ENCODE data around the gene ELL.
"Not testable (repeated sequence)": the region's sequence is repeated elsewhere in the genome, so short reads cannot be mapped to it uniquely, and the experiment has no call there.

Gene ELL

DNA sequence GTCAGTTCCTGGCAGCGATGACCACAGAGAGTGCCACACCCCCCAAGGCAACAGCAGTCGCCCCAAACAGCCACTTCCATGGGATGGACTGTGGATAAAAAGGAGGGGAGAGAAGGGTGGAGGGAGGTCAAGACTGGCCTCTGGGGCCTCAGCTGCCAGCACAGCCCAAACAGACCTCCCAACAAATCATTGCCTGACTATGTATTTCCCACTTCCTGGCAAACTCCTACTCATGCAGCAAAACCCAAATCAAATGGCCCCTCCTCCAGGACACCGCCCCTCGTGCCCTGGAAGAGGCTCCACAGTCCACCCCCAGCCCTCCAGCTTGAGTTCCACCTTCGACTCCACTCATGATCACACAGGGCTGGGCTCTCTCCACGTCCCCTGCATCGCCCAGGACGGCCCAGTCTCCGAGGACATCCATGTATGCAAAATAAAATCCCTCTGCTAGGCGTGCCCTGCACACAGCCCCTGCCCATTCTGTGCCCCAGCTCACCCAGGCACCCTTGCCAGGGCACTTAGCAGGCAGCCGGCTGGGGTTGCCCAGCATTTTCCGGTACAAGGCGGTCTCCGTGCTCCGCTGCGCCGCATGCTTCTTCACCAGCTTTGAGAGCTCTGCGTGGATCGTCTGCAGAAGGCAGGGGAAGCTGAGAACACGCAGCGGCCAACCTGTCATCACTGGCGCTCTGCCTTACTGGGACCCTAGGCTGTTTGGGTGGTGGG lies 10.5 kb upstream of the ELL start:
- DNase-seq (ENCODE audit: insufficient read length, low spot score) (no peak), FAIRE-seq (no peak)

DNA sequence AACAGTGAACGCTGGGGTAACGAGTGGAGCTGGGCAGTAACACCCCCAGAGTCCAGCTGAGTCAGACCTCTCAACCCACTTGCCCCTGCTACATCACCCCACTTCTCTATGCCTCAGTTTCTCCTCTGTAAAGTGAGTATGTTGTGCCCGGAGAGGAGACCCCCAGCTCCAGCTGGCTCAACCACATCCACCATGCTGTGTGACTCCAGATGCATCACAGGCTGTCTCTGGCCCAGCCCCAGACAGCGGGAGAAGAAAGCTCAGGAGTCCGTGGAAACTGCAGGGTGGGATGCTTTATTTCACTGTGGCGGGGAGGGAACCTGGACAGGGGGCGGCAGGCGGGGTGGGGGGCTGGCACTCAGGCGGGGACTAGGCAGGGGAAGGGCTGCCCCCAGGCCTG lies 9.6 kb upstream of the ELL start:
- DNase-seq (ENCODE audit: insufficient read length, low spot score) (no peak), FAIRE-seq (no peak)

GRCh38 chr19:18529782-18530181 lies 7.9 kb upstream of the ELL start:
- no peak for DNase-seq (ENCODE audit: insufficient read length, low spot score)
- no peak for FAIRE-seq

DNA sequence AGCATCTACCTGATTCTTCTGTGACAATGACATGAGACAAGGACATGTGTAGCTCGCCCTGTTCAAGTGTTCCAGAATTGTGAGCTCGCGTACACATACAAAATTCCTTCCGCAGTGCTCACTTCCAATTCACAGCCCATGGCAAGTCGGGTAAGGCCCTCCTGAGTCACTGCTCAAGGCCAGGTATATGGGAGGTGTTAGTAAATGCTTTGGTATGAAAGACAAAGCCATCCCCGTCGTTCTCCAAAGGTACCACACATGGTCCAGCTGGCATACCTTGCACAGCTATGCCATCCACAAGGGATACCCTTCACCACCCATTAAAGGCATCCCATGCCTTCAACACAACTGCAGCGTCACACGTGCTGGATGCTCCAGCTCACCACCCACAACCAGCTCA lies 4.4 kb upstream of the ELL start:
- DNase-seq (ENCODE audit: insufficient read length, low spot score) = no peak

DNA sequence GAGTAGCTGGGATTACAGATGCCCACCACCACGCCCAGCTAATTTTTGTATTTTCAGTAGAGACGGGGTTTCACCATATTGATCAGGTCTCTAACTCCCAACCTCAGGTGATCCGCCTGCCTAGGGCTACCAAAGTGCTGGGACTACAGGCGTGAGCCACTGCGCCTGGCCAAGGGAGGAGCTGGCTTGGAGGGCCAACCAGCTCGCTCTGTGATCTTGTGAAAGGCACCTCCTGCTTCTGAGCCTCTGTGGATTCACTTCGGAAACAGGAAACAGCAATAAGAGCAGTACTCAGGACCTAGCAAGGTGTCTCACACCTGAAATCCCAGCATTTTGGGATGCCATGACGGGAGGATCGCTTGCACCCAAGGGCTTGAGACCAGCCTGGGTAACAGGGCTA lies 2.0 kb upstream of the ELL start:
- FAIRE-seq (no peak), DNase-seq (ENCODE audit: insufficient read length, low spot score) (no peak)

More for the DNA sequence above, 4.4 kb upstream of the ELL start:
- FAIRE-seq = peak; percentile 4

DNA sequence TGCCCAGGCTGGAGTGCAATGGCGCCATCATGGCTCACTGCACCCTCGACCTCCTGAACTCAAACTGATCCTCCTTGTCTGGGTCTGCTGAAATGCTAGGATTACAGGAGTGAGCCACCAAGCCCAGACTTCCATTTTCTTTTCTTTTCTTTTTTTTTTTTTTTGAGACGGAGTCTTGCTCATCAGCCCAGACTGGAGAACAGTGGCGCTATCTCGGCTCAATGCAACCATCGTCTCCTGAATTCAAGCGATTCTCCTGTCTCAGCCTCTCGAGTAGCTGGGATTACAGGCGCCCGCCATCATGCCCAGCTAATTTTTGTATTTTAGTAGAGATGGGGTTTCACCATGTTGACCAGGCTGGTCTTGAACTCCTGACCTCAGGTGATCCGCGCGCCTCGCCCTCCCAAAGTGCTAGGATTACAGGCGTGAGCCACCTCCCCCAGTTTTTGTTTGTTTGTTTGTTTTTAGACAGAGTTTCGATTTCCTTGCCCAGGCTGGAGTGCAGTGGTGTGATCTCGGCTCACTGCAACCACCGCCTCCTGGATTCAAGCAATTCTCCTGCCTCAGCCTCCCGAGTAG lies 1.1 kb upstream of the ELL start:
- not testable (repeated sequence) for DNase-seq (ENCODE audit: insufficient read length, low spot score); FAIRE-seq

GRCh38 chr19:18522124-18522861 lies 423 bp upstream of the ELL start:
- DNase-seq (ENCODE audit: insufficient read length, low spot score) (peak; percentile 97), FAIRE-seq (peak; percentile 99)

DNA sequence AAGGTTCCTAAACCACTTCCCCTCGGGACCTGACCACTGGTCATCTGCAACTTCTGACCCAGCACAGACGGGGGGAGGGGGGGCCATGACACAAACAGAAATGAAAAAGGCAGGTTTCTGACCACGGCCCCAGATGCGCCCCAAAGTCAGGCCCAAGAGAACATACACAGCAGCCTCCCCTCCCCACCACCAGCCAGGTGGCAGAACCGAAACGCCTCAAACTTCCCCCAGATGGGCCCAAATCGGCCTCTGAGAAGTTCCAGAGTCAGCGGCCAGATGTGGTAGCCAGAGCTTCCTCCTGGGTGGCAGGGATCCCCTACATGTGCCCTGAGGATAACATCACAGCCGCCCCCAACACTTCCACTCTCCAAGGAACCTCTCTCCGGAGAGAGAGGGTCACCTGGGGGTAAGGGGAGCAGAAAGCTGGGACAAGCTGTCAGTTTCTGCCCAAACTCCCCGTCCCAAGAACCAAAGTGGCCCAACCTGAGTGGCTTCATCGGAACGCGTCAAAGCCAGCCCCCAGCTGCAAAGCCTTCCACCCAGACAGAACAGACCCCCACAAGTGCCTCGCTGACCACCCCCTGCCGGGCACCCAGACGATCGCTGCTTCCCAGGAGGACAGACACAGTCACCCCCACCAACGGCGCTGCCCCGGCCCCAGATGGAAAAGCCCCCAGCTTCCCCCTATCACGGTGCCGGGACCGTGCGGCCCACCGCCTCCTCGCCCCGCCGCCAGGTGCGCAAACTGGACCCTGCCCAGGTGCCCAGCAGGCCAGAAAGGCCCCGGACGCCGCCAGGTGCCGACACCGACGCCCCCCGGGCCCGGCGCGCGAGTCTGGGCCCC lies 800 bp downstream of the ELL start:
- DNase-seq (ENCODE audit: insufficient read length, low spot score) (no peak), FAIRE-seq (no peak)

- DNase-seq (ENCODE audit: insufficient read length, low spot score) (peak; percentile 72), FAIRE-seq (peak; percentile 44)
Observed at GRCh38 chr19:18519962-18520847, 1.7 kb downstream of the ELL start.

DNA sequence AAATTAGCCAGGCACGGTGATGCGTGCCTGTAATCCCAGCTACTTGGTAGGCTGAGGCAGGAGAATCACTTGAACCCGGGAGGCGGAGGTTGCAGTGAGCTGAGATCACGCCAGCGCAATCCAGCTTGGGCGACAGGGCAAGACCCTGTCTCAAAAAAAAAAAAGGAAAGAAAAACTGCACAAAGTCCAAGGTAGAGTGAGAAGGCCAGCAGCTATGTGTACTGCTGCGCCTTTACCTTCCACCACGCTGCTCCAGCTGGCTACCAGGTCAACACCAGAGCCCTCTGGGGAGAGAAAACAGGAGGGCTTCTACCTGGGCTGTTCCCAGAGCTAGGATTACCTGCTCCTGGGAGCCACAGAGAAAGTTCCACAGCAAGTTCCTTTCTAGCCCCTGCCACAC lies 3.2 kb downstream of the ELL start:
- no peak for FAIRE-seq

DNA sequence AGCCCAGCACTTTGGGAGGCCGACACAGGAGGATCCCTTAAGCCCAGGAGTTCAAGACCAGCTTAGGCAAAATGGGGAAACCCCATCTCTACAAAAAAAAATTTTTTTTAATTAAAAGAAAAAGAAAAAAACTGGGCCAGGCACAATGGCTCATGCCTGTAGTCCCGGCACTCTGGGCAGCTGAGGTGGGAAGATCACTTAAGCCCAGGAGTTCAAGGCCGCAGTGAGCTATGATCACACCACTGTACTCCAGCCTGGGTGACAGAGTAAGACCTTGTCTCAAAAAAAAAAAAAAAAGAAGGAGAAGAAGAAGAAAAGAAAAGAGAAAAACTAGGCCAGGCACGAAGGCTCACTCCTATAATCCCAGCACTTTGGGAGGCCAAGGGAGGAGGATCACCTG lies 4.3 kb downstream of the ELL start:
- DNase-seq (ENCODE audit: insufficient read length, low spot score) (no peak), FAIRE-seq (no peak)

More for the DNA sequence above, 3.2 kb downstream of the ELL start:
- DNase-seq (ENCODE audit: insufficient read length, low spot score) = no peak

GRCh38 chr19:18515959-18516358 lies 5.9 kb downstream of the ELL start:
- FAIRE-seq (no peak), DNase-seq (ENCODE audit: insufficient read length, low spot score) (no peak)

DNA sequence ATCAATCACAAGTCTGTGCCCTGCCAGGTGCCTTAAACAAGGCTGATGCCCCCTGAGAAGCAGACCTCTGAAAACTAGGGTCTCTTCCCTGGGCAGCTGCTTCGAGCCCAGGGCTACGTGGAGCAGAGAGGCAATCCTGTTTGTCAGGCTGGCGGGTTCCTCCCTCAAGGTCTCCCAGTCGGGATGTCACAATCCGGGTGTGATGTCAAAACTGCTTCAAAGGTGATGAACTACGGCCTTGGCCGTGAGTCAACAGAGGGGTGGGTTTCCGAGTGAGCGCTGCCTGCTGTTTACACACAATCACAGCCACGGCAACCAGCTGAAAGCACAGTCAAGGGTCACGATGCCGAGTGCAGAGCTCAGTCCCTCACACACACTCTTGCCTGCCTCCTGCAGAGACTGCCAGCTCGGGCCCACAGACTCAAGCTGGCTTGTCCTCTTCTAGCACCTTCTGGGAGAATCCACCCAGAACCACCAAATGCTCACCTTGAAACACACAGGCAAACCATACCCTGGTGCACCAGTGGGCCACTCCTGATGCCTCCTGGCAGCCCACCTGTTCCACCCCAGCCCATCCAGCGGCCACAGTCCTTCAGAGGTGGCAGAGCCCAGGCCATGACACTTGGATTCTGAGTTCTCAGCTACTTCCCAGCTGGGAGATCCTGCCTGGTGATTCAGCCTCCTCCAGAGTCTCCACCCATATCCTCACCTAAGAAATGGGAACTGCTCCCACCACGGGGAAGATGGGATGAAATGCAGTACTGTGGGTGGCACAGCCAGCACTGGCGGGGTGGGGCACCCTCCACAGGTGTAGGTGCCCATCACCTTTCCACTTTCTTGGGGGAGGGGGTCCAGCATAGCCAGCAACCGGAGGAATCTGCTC lies 6.8 kb downstream of the ELL start:
- no peak for DNase-seq (ENCODE audit: insufficient read length, low spot score)

GRCh38 chr19:18513868-18514267 lies 8.0 kb downstream of the ELL start:
- no peak for DNase-seq (ENCODE audit: insufficient read length, low spot score)

More for the DNA sequence above, 6.8 kb downstream of the ELL start:
- FAIRE-seq = no peak

GRCh38 chr19:18510216-18510615 lies 11.7 kb downstream of the ELL start:
- no peak for FAIRE-seq
- DNase-seq (ENCODE audit: insufficient read length, low spot score) = no peak

More at GRCh38 chr19:18513868-18514267, 8.0 kb downstream of the ELL start:
- no peak for FAIRE-seq

DNA sequence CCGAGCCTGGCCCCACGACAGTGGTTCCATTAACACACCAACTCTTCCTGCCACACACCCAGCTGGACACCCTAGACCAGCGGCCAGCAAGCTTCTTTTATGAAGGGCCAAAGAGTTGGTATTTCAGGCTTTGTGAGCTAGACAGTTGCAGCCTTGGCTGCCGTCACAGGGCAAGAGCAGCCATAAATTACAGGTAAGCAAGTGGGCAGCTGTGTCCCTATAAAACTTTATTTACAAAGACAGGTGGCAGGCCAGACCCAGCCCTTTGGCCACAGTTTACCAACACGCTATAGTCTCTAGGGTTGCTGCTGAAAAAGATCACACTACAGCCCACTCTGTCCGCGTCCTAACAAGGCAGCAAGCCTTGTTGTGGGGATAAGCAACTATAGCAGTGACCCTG lies 13.3 kb downstream of the ELL start:
- peak; percentile 26 for FAIRE-seq

DNA sequence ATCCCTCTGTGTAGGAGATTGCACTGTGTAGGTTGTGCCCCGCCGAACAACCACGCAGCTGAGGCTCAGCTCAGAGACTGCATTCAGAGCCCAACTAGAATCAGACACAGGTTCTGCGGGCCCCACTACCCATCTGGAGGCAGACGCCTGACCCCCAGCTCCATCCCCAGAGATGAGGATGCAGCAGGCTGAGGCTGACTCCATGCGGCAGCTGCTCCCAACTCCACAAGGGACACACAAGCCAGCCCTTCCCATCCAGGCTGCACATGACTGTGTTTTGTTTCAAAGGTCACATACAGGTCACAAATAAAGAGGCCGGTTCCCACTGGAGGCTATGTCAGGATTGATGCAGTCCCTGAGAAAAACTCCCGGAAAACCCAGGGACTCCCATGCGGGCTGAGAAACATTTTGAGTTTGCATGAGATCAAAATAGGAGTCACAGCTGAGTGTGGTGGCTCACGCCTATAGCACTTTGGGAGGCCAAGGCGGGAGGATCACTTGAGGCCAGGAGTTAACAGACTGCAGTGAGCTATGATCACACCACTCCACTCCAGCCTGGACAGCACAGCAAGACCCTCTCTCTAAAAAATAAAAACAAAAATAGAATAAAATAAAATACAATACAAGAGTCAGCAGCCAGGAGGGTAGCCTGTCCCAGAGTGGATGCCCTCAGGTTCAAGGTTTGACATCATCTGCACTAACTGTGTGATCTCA lies 14.0 kb downstream of the ELL start:
- FAIRE-seq (no peak), DNase-seq (ENCODE audit: insufficient read length, low spot score) (no peak)

More for the DNA sequence above, 13.3 kb downstream of the ELL start:
- DNase-seq (ENCODE audit: insufficient read length, low spot score) = no peak

GRCh38 chr19:18507021-18507726 lies 14.7 kb downstream of the ELL start:
- DNase-seq (ENCODE audit: insufficient read length, low spot score) (no peak), FAIRE-seq (peak; percentile 4)

Measured in HTR-8/SVneo (cell line).